Non-pigmented ciliary epithelial cell (primary cell): Measurements from ENCODE around the gene U2AF1L4.

Experiments used
- DNase-seq: peaks from one replicate; pipeline ENCODE4 v3.0.0-alpha.2; 2010; ENCODE audit warnings: low read depth

The U2AF1L4 gene

GRCh38 chr19:35757231-35757748, 12.1 kb upstream of the U2AF1L4 start:
- DNase-seq = peak; percentile 76

- DNase-seq = no peak
These were observed 11.4 kb upstream of the U2AF1L4 start, which contains the start of gene HSPB6 for GRCh38 chr19:35756377-35757230. Gene HSPB6, minus strand, starts transcription at chr19:35757029. Its CDS starts 21 bp downstream, at chr19:35757008.

GRCh38 chr19:35755550-35756376, 10.5 kb upstream of the U2AF1L4 start:
- DNase-seq = no peak

- no peak for DNase-seq
These were observed 9.9 kb upstream of the U2AF1L4 start for GRCh38 chr19:35755131-35755549.

- DNase-seq = no peak
These were observed 9.3 kb upstream of the U2AF1L4 start for GRCh38 chr19:35754370-35755130.

- no peak for DNase-seq
These were observed 8.6 kb upstream of the U2AF1L4 start for GRCh38 chr19:35753634-35754369.

GRCh38 chr19:35752746-35753350, 7.6 kb upstream of the U2AF1L4 start:
- DNase-seq = no peak

- no peak for DNase-seq
These were observed 6.9 kb upstream of the U2AF1L4 start for GRCh38 chr19:35751839-35752745.

- DNase-seq = no peak
These were observed 4.9 kb upstream of the U2AF1L4 start for GRCh38 chr19:35750167-35750566.

- DNase-seq = peak; percentile 99
These were observed 3.1 kb upstream of the U2AF1L4 start, which contains the start of gene LIN37 for GRCh38 chr19:35748106-35749020. Gene LIN37, plus strand, starts transcription at chr19:35748576. Its CDS starts 149 bp downstream, at chr19:35748725.

- no peak for DNase-seq
These were observed 1.3 kb upstream of the U2AF1L4 start for GRCh38 chr19:35746531-35746930.

- DNase-seq = no peak
These were observed 857 bp upstream of the U2AF1L4 start for GRCh38 chr19:35746087-35746462.

- no peak for DNase-seq
These were observed 539 bp downstream of the U2AF1L4 start for GRCh38 chr19:35744430-35745327.

GRCh38 chr19:35743640-35744429, 1.4 kb downstream of the U2AF1L4 start:
- DNase-seq = no peak

- no peak for DNase-seq
These were observed 3.0 kb downstream of the U2AF1L4 start, which contains the start of gene IGFLR1 for GRCh38 chr19:35742121-35742724. Gene IGFLR1, minus strand, starts transcription at chr19:35742452. Its CDS starts 1,272 bp downstream, at chr19:35741180.

GRCh38 chr19:35741203-35741515, 4.1 kb downstream of the U2AF1L4 start:
- DNase-seq = no peak
